Suprapubic skin (tissue), 3 donors: ENCODE measurements around the gene STXBP2.

Experiments
- CTCF ChIP-seq, 2 donors: fragments of 200-600 bp in 1 of 2; fragments of 450-650 bp in 1 of 2; sonication (generic) in 1 of 2; IDR thresholded peaks; one replicate each; pipeline ENCODE4 v1.5.1; 2016 to 2019; ENCODE audit warnings: antibody characterized with exemption in 2 of 2, mild to moderate bottlenecking in 1 of 2, moderate library complexity in 1 of 2
- POLR2A ChIP-seq, 2 donors: fragments of 450-650 bp; IDR thresholded peaks; one replicate each; pipeline ENCODE4 v1.6.1; 2017; ENCODE audit warnings: antibody characterized with exemption in 2 of 2, mild to moderate bottlenecking in 2 of 2, moderate library complexity in 2 of 2

- no peak for TF ChIP-seq CTCF (IDR thresholded peaks at IDR 0.05)
- TF ChIP-seq POLR2A (IDR thresholded peaks at IDR 0.05), result no peak
Measured at GRCh38 chr19:7635670-7636069, 1.2 kb upstream of the STXBP2 start.
